GM12865 (cell line): ENCODE measurements around the gene CD207.

Experiments used
- DNase-seq: peaks from one replicate; pipeline ENCODE4 v3.0.0; 2010; ENCODE audit warnings: low read depth
- H3K4me3 ChIP-seq: 2 replicates; pipeline ENCODE4 v1.5.1; 2011; ENCODE audit warnings: mild to moderate bottlenecking, low read depth, low read length, control low read depth
- TF ChIP-seq, protein P1 (sequence below): IDR thresholded peaks from 2 replicates; pipeline ENCODE4 v1.5.1; 2011; ENCODE audit warnings: low read length, control low read depth, low read depth, inconsistent platforms; ENCODE audit not compliant: insufficient read depth; ENCODE audit errors: missing control alignments

Gene CD207

DNA sequence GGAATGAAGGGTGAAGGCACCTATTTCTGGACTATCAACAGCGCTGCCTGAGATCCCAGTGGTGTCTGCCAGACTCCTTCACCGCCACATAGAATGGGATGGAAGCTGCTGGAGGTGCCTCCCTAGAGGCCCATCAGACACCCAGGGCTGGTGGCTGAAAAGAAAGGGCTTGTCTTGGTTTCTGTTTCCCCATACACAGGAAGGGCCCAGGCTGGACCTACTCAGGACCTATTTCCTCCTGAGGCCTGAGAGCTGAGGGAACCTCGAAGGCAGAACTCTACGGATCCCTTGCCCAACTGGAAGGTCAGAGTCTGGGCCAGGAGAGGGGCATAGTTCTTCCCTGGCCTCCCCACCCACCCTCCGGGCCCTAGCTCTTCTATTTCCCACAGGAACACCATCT lies 12.4 kb downstream of the CD207 start:
- H3K4me3 ChIP-seq, result no peak overlapping the region
- TF ChIP-seq, protein P1, sequence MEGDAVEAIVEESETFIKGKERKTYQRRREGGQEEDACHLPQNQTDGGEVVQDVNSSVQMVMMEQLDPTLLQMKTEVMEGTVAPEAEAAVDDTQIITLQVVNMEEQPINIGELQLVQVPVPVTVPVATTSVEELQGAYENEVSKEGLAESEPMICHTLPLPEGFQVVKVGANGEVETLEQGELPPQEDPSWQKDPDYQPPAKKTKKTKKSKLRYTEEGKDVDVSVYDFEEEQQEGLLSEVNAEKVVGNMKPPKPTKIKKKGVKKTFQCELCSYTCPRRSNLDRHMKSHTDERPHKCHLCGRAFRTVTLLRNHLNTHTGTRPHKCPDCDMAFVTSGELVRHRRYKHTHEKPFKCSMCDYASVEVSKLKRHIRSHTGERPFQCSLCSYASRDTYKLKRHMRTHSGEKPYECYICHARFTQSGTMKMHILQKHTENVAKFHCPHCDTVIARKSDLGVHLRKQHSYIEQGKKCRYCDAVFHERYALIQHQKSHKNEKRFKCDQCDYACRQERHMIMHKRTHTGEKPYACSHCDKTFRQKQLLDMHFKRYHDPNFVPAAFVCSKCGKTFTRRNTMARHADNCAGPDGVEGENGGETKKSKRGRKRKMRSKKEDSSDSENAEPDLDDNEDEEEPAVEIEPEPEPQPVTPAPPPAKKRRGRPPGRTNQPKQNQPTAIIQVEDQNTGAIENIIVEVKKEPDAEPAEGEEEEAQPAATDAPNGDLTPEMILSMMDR, result no peak
- DNase-seq, result peak; percentile 8

DNA sequence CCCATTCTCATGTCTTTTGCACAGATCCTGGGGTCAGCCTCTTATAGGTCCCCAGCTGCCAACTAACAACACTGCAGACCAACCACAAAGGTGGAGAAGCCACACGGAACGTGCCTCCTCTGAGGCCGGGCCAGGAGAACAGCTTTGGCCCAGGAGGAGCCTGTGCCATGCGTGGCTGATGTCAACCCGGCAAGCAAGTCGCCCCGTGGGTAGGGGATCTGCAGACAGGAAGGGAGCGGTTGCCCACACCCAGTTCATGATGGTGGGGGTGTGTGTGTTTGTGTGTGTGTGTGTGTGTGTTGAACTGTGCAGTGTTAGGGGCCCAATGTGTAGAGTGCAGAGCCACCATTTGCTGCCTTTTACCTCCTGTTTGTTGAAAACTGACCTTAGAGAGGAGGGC lies 12.8 kb downstream of the CD207 start:
- H3K4me3 ChIP-seq, result no peak overlapping the region
- TF ChIP-seq, protein P1, result no peak
- DNase-seq, result peak; percentile 8

DNA sequence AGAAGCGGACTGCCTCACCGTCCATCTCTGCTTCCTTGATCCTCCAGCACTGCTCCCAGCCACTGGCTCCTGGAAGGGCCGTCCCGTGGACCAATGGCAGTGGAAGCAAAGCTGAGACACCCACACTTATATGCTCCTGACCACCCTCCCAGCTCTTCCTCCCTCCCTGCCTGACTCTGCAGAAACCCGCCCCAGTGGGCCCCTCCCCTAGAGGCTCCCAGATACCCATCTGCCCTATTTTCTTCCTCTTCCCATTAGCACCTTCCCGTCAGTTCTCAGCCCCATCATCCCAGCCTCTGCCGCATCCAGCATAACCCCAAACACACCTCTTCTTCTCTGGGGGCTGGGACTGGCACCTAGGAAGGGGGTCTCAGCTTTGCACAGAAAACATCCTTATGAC lies 15.1 kb downstream of the CD207 start, which contains the start of gene CLEC4F:
Gene CLEC4F (minus strand): TSS at position 101 of the 400 bp plus-strand sequence. CDS start 76 bp downstream, at position 25.
- no peak within 1 kb of the TSS for H3K4me3 ChIP-seq
- TF ChIP-seq, protein P1, result no peak
- no peak for DNase-seq

DNA sequence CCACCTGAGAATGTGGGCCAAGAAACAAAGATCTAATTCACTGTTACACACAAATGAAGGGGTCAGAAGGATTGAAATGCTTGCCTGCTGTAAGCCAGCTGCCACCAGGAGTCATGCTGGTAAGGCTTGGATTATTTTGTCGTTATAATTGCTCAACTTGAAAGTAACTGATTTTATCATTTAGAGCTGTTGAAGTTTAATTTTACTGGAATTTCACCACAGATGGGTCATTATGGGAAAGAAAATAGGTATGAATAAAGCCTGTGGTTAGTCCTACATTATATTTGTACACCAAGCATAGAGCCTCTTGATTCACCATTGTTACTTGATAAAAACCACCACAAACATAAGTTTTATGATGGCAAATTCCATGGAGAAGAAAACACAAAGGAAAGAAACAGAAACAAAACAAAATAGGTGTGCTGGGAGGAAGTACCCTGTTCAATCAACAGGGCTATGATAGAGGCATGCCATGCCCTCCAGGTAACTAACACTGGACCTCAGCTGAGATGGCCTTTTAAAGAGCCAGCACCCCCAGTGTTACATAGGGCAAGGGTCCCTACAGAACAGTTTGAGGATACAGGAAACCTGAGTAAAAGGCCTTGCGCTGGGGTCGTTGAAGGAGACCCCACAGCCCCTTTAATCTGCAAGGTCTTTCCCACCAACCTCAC lies 18.2 kb downstream of the CD207 start:
- no peak overlapping the region for H3K4me3 ChIP-seq
- DNase-seq, result no peak
- TF ChIP-seq, protein P1, result no peak

DNA sequence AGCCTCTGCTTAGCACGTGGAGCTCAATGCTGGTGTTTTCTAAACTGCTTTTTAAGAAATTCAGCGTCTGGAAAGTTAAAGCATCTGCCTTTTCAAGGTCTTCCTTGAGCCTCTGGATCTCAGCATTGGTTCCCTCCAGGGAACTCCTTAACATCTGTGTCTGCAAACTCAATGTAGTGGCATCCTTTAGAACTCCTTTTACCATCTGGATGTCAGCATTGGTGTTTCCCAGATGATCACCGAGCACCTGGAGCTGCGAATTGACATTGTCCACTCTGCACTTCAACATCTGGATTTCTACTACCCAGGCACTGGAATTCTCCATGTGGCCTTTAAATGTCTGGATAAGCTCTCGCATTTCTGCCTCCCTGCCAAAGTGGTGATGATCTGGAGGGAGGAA lies 18.9 kb downstream of the CD207 start:
- no peak for DNase-seq
- TF ChIP-seq, protein P1, result no peak
- no peak overlapping the region for H3K4me3 ChIP-seq

DNA sequence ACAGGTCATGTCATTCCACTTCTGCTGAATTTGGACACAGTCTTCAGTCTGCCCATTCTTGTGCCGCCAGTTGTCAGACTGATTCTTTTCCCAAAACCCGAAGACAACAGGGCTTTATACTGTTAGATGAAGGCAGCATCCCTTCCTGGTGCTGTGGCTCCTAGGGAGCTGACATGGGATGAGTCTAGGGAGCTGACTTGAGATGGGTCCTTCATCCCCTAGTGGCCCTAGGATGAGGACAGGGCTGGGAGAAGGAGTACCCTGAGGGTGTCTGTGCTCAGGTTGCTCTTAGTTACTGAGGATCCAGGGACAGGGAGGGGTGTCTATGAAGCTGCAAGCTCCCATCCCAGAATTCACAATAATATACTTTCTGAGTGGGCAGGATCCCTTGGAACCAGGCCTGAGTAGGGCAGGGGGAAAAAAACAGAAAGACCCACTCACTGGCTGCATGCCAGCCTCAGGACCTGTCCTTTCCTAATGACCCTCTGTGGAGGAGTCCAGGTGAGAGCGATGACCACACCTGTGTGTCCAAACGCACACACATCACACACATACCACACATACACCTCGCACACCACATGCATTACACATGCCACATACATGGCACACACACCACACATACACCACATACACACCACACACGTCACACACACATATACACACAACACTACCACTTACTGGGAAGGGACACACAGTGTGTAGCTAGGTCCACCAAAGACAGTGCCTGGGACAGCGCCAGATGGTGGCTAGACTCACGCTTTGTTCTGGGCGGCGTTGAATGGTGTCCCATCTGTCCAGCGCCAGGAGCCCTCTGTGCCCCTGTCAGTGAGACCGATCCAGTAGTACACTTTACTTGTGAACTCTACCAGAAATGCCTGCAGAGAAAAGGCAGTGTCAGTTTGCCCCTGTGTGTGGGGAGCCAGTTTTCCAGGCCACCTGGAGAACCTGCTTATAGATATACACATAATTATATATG lies 26.3 kb downstream of the CD207 start:
- no peak overlapping the region for H3K4me3 ChIP-seq
- TF ChIP-seq, protein P1, result no peak
- no peak for DNase-seq
